IMR-90 (cell line): ENCODE data around the gene OBP2A.

Experiments
- CEBPB ChIP-seq: IDR thresholded peaks from 2 replicates; pipeline ENCODE4 v1.6.1; 2012; ENCODE audit warnings: low read depth, low read length, improper control_type of control experiment
- FOS ChIP-seq: fragments of 150-350 bp; IDR thresholded peaks from 2 replicates; pipeline ENCODE4 v1.6.1; 2016; ENCODE audit warnings: low read depth, low read length
- MAFK ChIP-seq: IDR thresholded peaks from 2 replicates; pipeline ENCODE4 v1.6.1; 2012; ENCODE audit warnings: low read depth, low read length, improper control_type of control experiment
- MAZ ChIP-seq: IDR thresholded peaks from 2 replicates; pipeline ENCODE4 v1.6.1; 2012; ENCODE audit warnings: low read depth, mild to moderate bottlenecking, low read length, improper control_type of control experiment, moderate library complexity, borderline replicate concordance
- MXI1 ChIP-seq: IDR thresholded peaks from 2 replicates; pipeline ENCODE4 v1.6.1; 2012; ENCODE audit warnings: low read depth, mild to moderate bottlenecking, low read length, moderate library complexity, borderline replicate concordance
- NFE2L2 ChIP-seq: fragments of 150-350 bp; IDR thresholded peaks from 2 replicates; pipeline ENCODE4 v1.6.1; 2016; ENCODE audit warnings: low read depth, mild to moderate bottlenecking, low read length
- POLR2A ChIP-seq: IDR thresholded peaks from 2 replicates; pipeline ENCODE4 v1.6.1; 2012; ENCODE audit warnings: mild to moderate bottlenecking, low read depth, low read length
- RAD21 ChIP-seq: IDR thresholded peaks from 2 replicates; pipeline ENCODE4 v1.6.1; 2012; ENCODE audit warnings: low read length, improper control_type of control experiment
- RFX5 ChIP-seq: IDR thresholded peaks from 2 replicates; pipeline ENCODE4 v1.8.0; 2012; ENCODE audit warnings: low read depth, mild to moderate bottlenecking, low read length, moderate library complexity
- SMC3 ChIP-seq: fragments of 150-350 bp; IDR thresholded peaks from 2 replicates; pipeline ENCODE4 v1.6.1; 2016; ENCODE audit warnings: low read depth, mild to moderate bottlenecking, antibody characterized with exemption, low read length, moderate library complexity
- USF2 ChIP-seq: fragments of 150-350 bp; IDR thresholded peaks from 2 replicates; pipeline ENCODE4 v1.6.1; 2017; ENCODE audit warnings: mild to moderate bottlenecking, antibody characterized with exemption, low read length, low read depth
- TF ChIP-seq, protein P1 (sequence below): conservative IDR thresholded peaks from 2 replicates; pipeline ENCODE4 v1.5.1; 2012; ENCODE audit warnings: mild to moderate bottlenecking, low read depth, low read length, improper control_type of control experiment

GRCh38 chr9:135536216-135536615 is 9.7 kb upstream of the OBP2A start:
- TF ChIP-seq, protein P1, sequence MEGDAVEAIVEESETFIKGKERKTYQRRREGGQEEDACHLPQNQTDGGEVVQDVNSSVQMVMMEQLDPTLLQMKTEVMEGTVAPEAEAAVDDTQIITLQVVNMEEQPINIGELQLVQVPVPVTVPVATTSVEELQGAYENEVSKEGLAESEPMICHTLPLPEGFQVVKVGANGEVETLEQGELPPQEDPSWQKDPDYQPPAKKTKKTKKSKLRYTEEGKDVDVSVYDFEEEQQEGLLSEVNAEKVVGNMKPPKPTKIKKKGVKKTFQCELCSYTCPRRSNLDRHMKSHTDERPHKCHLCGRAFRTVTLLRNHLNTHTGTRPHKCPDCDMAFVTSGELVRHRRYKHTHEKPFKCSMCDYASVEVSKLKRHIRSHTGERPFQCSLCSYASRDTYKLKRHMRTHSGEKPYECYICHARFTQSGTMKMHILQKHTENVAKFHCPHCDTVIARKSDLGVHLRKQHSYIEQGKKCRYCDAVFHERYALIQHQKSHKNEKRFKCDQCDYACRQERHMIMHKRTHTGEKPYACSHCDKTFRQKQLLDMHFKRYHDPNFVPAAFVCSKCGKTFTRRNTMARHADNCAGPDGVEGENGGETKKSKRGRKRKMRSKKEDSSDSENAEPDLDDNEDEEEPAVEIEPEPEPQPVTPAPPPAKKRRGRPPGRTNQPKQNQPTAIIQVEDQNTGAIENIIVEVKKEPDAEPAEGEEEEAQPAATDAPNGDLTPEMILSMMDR: no peak
- TF ChIP-seq RAD21 (no peak), POLR2A (no peak), CEBPB (no peak), MAFK (no peak), FOS (no peak), NFE2L2 (no peak), USF2 (no peak), MXI1 (no peak), MAZ (no peak), SMC3 (no peak), RFX5 (no peak)
